ENCODE measurements around the gene DHRS4L2.
"Not testable (repeated sequence)": the region's sequence is repeated elsewhere in the genome, so short reads cannot be mapped to it uniquely, and the experiment has no call there.

- TF ChIP-seq, protein P1, sequence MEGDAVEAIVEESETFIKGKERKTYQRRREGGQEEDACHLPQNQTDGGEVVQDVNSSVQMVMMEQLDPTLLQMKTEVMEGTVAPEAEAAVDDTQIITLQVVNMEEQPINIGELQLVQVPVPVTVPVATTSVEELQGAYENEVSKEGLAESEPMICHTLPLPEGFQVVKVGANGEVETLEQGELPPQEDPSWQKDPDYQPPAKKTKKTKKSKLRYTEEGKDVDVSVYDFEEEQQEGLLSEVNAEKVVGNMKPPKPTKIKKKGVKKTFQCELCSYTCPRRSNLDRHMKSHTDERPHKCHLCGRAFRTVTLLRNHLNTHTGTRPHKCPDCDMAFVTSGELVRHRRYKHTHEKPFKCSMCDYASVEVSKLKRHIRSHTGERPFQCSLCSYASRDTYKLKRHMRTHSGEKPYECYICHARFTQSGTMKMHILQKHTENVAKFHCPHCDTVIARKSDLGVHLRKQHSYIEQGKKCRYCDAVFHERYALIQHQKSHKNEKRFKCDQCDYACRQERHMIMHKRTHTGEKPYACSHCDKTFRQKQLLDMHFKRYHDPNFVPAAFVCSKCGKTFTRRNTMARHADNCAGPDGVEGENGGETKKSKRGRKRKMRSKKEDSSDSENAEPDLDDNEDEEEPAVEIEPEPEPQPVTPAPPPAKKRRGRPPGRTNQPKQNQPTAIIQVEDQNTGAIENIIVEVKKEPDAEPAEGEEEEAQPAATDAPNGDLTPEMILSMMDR (IDR thresholded peaks at IDR 0.05), result not testable (repeated sequence)
- TF ChIP-seq POLR2AphosphoS5 (IDR thresholded peaks at IDR 0.05), result not testable (repeated sequence)
These were observed 24.1 kb downstream of the DHRS4L2 start for GRCh38 chr14:24012726-24013273.

Data from sigmoid colon (tissue), 4 donors.